HG02623 (cell line): ENCODE results near the gene ATP1A4.

ENCODE experiments used
- ATAC-seq: cut with Tn5 transposase; IDR thresholded peaks from one replicate; pipeline ENCODE4 v1.9.1; 2021; ENCODE audit warnings: moderate library complexity; ENCODE audit not compliant: unreplicated experiment

Gene ATP1A4

GRCh38 chr1:160139840-160140239 is 11.6 kb upstream of the ATP1A4 start:
- no peak for ATAC-seq

DNA sequence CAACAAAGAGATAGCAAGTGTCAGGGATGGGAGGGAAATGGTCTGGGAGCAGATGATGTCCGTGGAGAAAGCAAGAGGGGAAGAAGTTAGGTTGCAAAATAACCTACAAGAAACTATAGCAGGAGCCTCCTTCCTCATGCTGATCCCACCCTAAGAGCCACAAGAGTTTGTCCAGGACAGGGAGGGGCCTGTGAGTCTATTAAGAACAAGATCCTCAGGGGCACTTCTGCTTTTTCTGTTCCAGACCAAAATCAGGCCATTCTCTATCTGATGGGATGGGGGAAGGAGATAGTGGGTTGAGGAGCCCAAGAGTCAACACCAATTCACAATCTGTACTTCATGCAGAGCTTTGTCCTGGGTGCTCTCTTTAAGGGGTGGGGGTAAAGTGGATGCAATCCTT is 7.7 kb upstream of the ATP1A4 start:
- ATAC-seq: no peak

DNA sequence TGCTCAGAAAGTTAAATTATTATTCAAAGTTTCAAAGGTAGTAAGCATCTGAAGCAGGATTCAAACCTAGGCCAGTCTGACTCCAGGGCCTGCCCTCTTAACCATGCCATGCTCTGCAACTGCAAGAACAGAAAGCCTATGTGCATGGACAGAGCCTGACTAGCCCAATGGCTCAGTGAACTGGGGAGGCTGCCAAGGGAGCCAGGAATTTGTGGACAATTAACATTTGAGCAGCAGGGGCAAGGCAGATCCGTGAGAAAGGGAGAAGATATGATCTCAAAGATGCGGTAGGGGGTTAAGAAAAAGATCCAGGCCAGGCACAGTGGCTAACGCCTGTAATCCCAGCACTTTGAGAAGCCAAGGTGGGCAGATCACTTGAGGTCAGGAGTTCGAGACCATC is 6.5 kb upstream of the ATP1A4 start:
- no peak for ATAC-seq

DNA sequence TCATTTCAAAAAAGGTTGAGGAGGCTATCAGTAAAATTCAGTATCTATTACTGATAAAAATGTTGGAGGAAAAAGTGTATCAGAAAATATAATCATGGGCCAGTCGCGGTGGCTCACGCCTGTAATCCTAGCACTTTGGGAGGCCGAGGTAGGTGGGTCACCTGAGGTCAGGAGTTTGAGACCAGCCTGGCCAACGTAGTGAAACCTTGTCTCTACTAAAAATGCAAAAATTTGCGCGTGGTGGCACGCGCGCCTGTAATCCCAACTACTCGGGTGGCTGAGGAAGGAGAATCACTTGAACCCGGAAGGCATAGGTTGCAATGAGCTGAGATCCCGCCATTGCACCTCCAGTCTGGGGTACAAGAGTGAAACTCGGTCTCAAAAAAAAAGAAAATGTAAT is 5.3 kb upstream of the ATP1A4 start:
- ATAC-seq: no peak

GRCh38 chr1:160148121-160148520 is 3.3 kb upstream of the ATP1A4 start:
- ATAC-seq: no peak

DNA sequence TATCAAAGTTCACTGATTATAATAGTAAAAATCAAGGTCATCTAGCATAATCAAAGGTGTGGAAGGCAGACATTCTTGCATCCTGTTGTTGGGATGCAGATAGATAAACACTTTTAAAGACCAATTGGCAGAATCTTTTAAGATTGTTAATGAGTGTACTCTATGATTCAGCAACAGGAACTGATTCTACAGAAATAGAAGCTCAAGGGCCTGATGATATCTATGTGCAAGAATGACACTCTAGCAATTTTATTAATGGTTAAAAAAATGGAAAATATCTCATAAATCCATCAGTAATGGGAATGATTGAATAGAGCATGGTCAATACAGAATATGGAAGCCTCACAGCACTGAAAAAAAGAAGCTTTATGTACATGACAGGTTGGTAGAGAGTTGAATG is 2.2 kb upstream of the ATP1A4 start:
- no peak for ATAC-seq

DNA sequence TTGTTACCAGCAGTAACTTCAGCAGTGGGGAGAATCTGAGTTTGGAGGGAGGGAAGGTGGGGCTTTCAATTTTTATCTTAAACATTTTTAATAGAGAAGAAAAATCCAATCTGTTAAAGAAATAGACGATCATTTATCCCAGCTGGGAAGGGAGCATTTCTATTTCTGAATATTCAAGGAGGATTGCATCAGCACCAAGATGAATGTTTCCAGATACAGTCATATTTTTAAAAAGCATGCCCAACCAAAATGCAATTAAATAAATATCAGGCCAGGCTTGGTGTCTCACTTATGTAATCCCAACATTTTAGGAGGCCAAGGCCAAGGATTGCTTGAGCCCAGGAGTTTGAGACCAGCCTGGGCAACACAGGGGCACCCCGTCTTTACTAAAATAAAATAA is 1.7 kb upstream of the ATP1A4 start:
- no peak for ATAC-seq

DNA sequence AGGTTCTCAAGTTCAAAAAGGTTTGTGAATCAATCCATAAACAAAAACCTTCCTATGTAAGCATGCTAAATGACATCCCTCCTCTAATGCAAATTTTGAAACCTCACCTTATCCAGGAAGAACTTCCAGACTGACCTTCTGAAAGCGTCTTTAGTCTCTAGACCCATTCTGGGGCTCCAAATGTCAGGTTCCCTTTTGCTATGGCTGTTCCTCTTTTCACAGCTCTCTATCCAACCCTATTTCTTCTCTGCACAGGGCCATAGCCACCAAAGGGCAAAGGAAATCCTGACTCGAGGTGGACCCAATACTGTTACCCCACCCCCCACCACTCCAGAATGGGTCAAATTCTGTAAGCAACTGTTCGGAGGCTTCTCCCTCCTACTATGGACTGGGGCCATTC is 3.4 kb downstream of the ATP1A4 start:
- ATAC-seq: no peak

GRCh38 chr1:160156361-160156760 is 5.0 kb downstream of the ATP1A4 start:
- ATAC-seq: no peak

DNA sequence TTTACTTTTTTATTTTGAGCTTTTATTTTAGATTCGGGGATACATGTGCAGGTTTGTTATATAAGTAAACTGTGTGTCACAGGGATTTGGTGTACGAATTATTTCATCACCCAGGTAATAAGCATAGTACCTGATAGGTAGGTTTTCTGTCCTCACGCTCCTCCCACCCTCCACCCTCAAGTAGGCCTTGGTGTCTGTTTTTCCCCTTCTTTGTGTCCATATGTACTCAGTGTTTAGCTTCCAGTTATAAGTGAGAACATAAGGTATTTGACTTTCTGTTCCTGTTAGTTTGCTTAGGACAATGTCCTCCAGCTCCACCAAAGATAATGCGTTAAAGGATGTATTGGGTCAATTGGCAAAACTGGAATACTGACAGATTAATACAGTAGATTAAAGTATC is 5.8 kb downstream of the ATP1A4 start:
- no peak for ATAC-seq

- no peak for ATAC-seq
Measured at GRCh38 chr1:160158031-160158430, 6.6 kb downstream of the ATP1A4 start.

GRCh38 chr1:160158534-160158933 is 7.1 kb downstream of the ATP1A4 start:
- ATAC-seq: no peak

- no peak for ATAC-seq
Measured at GRCh38 chr1:160159846-160160245, 8.4 kb downstream of the ATP1A4 start.

GRCh38 chr1:160161965-160162705 is 10.7 kb downstream of the ATP1A4 start:
- no peak for ATAC-seq

DNA sequence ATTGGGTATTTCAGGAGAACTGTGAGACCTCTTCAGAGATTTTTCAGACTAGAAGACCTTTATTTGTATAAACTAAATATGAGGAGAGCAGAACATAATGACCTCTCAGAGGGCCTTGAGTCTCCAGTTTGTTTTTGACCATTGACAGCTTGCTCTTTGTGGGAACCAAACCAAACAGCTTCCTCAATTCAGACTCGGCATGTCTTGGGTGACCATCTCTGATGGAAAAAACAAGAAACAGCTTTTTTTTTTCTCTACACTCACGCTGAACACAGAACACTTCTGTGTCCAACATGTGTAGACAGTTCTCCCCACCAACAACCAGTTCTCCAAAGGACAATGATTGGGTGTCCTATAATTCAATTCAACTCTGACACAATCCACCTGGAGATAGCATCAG is 11.5 kb downstream of the ATP1A4 start:
- ATAC-seq: no peak

DNA sequence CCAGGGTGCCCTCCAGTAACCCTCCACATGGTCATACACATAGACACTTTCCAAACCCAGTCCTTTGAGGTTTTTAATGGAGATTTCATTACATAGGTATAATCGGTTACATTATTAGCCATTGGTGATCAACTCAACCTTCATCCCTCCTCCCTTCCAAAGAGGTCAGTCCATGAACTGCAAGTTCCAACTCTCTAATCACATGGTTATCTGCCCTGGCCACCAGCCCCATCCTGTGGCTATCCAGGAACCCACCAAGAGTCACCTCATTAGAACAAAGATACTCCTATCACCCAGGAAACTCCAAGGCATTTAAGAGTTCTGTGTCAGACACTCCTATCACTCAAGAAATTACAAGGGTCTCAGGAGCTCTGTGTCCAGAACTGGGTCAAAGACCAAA is 12.2 kb downstream of the ATP1A4 start:
- no peak for ATAC-seq

DNA sequence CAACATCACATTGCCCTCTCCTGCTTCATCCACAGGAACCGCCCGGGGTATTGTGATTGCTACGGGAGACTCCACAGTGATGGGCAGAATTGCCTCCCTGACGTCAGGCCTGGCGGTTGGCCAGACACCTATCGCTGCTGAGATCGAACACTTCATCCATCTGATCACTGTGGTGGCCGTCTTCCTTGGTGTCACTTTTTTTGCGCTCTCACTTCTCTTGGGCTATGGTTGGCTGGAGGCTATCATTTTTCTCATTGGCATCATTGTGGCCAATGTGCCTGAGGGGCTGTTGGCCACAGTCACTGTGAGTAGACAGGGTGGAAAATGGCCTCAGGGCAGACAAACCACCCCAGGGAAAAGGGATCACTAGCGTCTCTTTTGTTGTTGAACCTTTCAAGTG is 12.7 kb downstream of the ATP1A4 start:
- no peak for ATAC-seq

DNA sequence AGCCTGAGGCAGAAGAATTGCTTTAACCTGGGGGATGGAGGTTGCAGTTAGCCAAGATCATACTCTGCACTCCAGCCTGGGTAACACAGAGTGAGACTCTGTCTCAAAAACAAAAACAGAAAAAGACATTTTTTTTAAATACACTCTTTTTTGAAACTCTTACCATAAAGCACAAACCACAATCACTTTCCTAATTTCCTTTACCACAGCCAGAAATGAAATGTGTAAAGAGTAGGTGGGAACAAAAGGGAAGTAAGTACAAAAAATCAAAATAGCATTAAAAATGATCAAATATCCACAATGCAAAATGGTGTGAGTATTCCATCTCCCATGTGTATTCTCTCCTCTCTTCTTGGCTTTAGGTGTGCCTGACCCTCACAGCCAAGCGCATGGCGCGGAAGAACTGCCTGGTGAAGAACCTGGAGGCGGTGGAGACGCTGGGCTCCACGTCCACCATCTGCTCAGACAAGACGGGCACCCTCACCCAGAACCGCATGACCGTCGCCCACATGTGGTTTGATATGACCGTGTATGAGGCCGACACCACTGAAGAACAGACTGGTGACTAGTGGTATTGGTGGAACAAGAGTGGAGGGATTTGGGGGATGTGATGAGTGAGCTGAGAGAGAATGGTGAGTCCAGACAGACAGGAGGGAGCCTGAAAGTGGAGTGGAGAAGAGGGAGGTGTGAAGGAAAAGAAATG is 14.9 kb downstream of the ATP1A4 start:
- no peak for ATAC-seq

DNA sequence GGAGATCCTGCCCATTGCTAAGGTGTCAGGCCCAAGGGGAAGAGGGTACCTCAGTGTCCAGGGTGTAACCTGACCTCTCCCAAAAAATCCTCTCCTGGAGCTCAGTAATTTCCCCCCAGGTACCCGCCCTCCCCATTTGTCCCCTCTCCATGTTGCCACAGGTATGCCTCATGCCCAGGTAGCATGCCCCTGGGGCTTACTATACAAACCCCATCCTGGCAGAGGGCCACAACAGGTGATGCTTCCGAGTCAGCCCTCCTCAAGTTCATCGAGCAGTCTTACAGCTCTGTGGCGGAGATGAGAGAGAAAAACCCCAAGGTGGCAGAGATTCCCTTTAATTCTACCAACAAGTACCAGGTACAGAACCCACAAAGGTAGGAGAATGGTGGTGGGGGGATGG is 15.7 kb downstream of the ATP1A4 start:
- no peak for ATAC-seq

DNA sequence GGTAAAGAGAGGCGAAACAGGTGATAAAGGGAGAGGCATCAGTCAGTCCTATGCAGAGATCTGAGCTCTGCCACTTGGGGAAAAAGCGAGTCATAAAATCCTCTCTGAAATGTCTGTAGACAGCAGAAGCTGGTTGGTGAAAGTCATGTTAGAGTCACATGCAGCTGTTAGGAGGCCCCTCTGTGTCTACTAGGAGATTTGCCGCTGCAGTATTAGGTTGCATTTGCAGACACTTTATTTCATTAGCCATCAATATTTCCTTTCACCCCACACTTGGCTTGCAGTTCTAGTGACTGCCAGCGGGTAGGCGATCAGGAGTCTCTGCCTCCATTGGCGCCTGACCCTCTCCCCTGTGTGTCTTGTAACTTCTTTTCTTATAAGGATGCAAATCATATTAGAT is 16.2 kb downstream of the ATP1A4 start:
- no peak for ATAC-seq

- ATAC-seq: no peak
Measured at GRCh38 chr1:160168016-160168415, 16.6 kb downstream of the ATP1A4 start.

DNA sequence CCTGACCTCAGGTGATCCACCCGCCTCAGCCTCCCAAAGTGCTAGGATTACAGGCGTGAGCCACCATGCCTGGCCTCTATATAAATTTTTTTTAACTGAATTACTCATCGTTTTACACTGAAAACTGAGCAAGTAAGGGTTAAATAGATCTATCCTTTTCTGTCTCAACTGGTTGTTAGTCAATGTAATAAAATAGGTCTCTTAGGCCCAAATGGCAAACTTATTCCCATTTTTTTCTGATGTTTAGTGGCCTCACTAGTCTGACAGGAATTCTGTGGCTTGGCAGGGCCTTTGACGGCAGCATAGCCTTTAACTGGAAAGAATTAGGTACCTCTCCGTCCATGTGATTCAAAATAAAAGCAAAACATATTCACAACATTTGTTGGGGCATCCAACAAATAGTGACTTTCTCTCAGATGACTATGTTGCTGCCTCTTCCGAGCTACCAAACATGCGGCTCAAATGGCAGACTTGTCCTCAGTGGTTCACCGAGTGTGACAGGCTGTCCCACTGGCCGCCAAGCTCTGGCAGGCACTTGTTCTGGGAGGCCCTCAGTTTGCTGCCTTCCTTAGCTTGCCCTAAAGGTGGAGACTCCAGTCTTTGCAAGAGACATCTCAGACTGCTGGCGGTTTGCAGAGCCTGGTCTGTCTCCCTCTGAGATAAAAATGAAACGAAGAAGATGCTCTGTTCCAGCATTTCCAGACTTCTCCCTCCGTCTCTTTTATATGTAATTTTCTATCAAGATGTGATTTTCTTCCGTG is 17.4 kb downstream of the ATP1A4 start:
- no peak for ATAC-seq
